ENCODE measurements around the gene FCHO1.

FCHO1 gene

GRCh38 chr19:17832443-17833208, 81.3 kb downstream of the FCHO1 start:
- DNase-seq, result no peak

GRCh38 chr19:17834350-17835181, 83.3 kb downstream of the FCHO1 start:
- no peak for DNase-seq

DNA sequence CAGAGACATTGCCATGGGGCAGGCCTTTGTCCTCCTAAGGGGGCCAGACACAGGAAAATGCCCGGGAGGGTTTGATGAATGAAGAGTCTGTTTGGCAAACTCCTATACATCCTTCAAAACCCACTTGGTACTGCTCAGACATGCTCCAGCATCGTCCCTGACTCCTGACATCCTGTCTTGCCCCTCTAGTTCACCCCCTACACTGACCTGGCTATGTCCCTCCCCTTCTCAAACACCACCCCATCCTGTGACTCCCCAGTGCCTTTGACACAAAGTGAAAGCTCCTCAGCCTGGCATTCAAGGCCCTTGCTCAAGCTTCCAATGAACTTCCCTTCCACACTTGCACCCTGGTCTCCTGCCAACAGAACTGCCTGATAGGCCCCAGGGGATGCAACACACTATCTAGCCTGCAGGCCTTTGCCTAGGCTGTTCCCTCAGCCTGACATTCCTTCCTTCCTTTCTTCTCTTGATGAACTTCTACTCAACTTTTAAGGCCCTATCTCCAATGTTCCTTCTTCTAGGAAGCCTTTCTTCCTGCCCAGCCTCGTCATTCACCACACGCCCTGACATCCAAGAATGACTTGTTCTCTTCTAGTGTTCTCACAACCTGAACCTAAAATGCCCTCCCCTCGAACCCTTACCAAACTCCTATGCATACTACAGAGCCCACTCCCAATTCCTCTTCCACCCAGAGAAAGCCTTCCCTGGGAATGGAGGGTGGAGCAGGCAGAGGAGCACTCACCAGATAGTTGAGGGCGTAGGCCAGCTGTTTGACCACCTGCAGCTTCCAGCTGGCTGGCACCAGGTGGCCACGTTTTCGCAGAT, 84.1 kb downstream of the FCHO1 start:
- DNase-seq, result no peak

GRCh38 chr19:17836530-17836929, 85.3 kb downstream of the FCHO1 start:
- no peak for DNase-seq

GRCh38 chr19:17837972-17838371, 86.7 kb downstream of the FCHO1 start:
- DNase-seq, result no peak

All from NCI-H526 treated with DMSO at 0.1 percent for 48 hours (cell line).